ENCODE measurements around the gene KLHL29. TPM values are rescaled to one million over a fixed set of nuclear protein-coding genes. Genes with fewer than 3 reads are reported as not detected.

KLHL29 gene
- polyA plus RNA-seq, 1 of the 3 experiments (the other 2 are of a cell fraction), result 4.6 TPM

- Histone ChIP-seq H3K4me3 (ENCODE audit: low read depth in 2 of 2, low read length in 1 of 2) (no peak overlapping the region), H3K4me1 (ENCODE audit: control insufficient read depth in 1 of 2, insufficient read depth in 2 of 2, low read depth in 1 of 2, low read length in 1 of 2) (peaks cover under 1 to 44% of the 10 kb centered on the region in 2 experiments; a peak in 2 of 4 replicates), H3K27ac (ENCODE audit: low read depth in 2 of 2, low read length in 1 of 2) (no peak overlapping the region), H3F3A (replicated peaks; ENCODE audit: insufficient read depth) (no peaks in the 10 kb centered on the region), H3K27me3 (ENCODE audit: insufficient read depth) (no peaks in the 10 kb centered on the region), H3K79me2 (ENCODE audit: insufficient read depth) (no peaks in the 10 kb centered on the region), H4K20me1 (ENCODE audit: insufficient read depth) (no peaks in the 10 kb centered on the region), H3K9me3 (no peaks in the 10 kb centered on the region), H2AFZ (ENCODE audit: low read depth) (no peak overlapping the region), H3K9ac (no peak overlapping the region), H3K36me3 (replicated peaks in 1 of 2; ENCODE audit: control insufficient read depth in 1 of 2, insufficient read depth in 2 of 2, low read length in 1 of 2) (no peaks in the 10 kb centered on the region), H3K4me2 (no peak overlapping the region), H3K9me2 (no peaks in the 10 kb centered on the region)
- TF ChIP-seq NRF1 (IDR thresholded peaks at IDR 0.05; ENCODE audit: low read depth, low read length), result no peak
- WGBS (ENCODE audit: low lambda C conversion rate), result 86% methylated on average over 12 of the region's 12 CpGs
- ChIA-PET CTCF (interaction anchor here (0.6 to 1.6 kb wide), 4 partner anchors 11 to 37 kb away, joined by 3 to 4 read pairs (median 3); no protein-coding TSS in a partner anchor), POLR2A (no interaction called here)
- no peak for DNase-seq
Measured at GRCh38 chr2:23530206-23530908, 145.4 kb downstream of the KLHL29 start.

DNA sequence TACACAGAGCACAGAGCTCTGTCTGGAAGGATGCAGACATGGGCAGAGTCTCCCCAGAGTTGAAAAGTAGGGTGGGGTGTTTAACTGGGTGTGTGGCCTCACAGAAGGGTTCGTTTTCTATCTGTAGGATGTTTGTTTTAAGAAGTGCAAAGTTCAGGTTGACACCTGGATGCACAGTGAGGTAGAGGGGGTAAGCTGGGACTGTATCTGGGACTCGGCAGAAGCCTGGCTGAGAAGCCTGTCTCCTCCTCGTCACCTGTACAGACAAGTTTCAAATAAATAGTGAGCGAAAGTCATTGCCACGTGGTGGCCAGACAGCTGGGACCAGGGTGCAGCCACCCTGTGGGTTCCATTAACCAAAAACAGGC lies 145.9 kb downstream of the KLHL29 start:
- H3K9me3 ChIP-seq, result no peaks in the 10 kb centered on the region
- CTCF ChIA-PET, result interaction anchor here (0.6 to 1.6 kb wide), 5 partner anchors 9 to 37 kb away, joined by 3 read pairs; no protein-coding TSS in a partner anchor
- H3K9me2 ChIP-seq, result no peaks in the 10 kb centered on the region
- no peak overlapping the region for H3K4me3 ChIP-seq (ENCODE audit: low read depth in 2 of 2, low read length in 1 of 2)
- no peaks in the 10 kb centered on the region for H4K20me1 ChIP-seq (ENCODE audit: insufficient read depth)
- no peak for DNase-seq
- H3K27ac ChIP-seq (ENCODE audit: low read depth in 2 of 2, low read length in 1 of 2), result no peak overlapping the region
- H3K27me3 ChIP-seq (ENCODE audit: insufficient read depth), result no peaks in the 10 kb centered on the region
- H3K9ac ChIP-seq, result no peak overlapping the region
- H2AFZ ChIP-seq (ENCODE audit: low read depth), result no peak overlapping the region
- peaks cover 0 to 48% of the 10 kb centered on the region in 2 experiments; a peak in 1 of 4 replicates for H3K4me1 ChIP-seq (ENCODE audit: control insufficient read depth in 1 of 2, insufficient read depth in 2 of 2, low read depth in 1 of 2, low read length in 1 of 2)
- POLR2A ChIA-PET, result no interaction called here
- no peak overlapping the region for H3K4me2 ChIP-seq
- no peaks in the 10 kb centered on the region for H3F3A ChIP-seq (replicated peaks; ENCODE audit: insufficient read depth)
- H3K36me3 ChIP-seq (replicated peaks in 1 of 2; ENCODE audit: control insufficient read depth in 1 of 2, insufficient read depth in 2 of 2, low read length in 1 of 2), result no peaks in the 10 kb centered on the region
- WGBS (ENCODE audit: low lambda C conversion rate), result 85% methylated on average over 5 of the region's 5 CpGs
- no peaks in the 10 kb centered on the region for H3K79me2 ChIP-seq (ENCODE audit: insufficient read depth)
- TF ChIP-seq GABPA (IDR thresholded peaks at IDR 0.05; ENCODE audit: low read depth) (no peak), JUND (IDR thresholded peaks at IDR 0.05) (no peak), YY1 (IDR thresholded peaks at IDR 0.05; ENCODE audit: low read depth) (no peak), USF1 (IDR thresholded peaks at IDR 0.05; ENCODE audit: borderline replicate concordance, low read depth) (no peak), NRF1 (IDR thresholded peaks at IDR 0.05; ENCODE audit: low read depth, low read length) (no peak)
- TF ChIP-seq, protein P1, sequence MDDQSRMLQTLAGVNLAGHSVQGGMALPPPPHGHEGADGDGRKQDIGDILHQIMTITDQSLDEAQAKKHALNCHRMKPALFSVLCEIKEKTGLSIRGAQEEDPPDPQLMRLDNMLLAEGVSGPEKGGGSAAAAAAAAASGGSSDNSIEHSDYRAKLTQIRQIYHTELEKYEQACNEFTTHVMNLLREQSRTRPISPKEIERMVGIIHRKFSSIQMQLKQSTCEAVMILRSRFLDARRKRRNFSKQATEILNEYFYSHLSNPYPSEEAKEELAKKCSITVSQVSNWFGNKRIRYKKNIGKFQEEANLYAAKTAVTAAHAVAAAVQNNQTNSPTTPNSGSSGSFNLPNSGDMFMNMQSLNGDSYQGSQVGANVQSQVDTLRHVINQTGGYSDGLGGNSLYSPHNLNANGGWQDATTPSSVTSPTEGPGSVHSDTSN (IDR thresholded peaks at IDR 0.05), result no peak

DNA sequence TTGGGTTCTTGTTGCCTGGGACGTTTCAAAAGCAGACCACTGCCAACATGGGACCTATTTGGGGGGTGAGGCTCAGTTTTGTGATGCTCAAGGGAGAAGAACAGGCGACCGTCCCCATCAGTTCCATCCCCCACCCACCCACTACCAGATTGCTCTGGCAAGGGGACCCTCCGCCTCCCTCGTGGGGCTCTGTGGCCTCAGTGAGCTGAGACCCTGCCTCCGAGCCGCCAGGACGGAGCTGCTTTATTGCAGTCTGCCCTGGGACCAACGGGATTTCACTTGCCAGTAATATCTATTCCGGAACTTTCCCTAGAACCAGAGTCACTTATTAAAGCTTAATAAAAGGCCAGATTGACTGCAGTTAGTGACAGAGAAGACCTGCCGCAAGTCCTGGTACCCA lies 146.3 kb downstream of the KLHL29 start:
- no peak for DNase-seq

More for the DNA sequence above, 146.3 kb downstream of the KLHL29 start:
- Histone ChIP-seq H3K27me3 (ENCODE audit: insufficient read depth) (no peaks in the 10 kb centered on the region), H3K27ac (ENCODE audit: low read depth in 2 of 2, low read length in 1 of 2) (no peak overlapping the region), H3K4me1 (ENCODE audit: control insufficient read depth in 1 of 2, insufficient read depth in 2 of 2, low read depth in 1 of 2, low read length in 1 of 2) (peaks cover 0 to 52% of the 10 kb centered on the region in 2 experiments; a peak in 1 of 4 replicates), H3K36me3 (replicated peaks in 1 of 2; ENCODE audit: control insufficient read depth in 1 of 2, insufficient read depth in 2 of 2, low read length in 1 of 2) (no peaks in the 10 kb centered on the region), H3K4me3 (ENCODE audit: low read depth in 2 of 2, low read length in 1 of 2) (no peak overlapping the region), H3K9me2 (no peaks in the 10 kb centered on the region), H3K4me2 (no peak overlapping the region), H3K9ac (no peak overlapping the region), H3K79me2 (ENCODE audit: insufficient read depth) (no peaks in the 10 kb centered on the region), H4K20me1 (ENCODE audit: insufficient read depth) (no peaks in the 10 kb centered on the region), H3K9me3 (no peaks in the 10 kb centered on the region), H2AFZ (ENCODE audit: low read depth) (no peak overlapping the region), H3F3A (replicated peaks; ENCODE audit: insufficient read depth) (no peaks in the 10 kb centered on the region)
- TF ChIP-seq SIN3A (IDR thresholded peaks at IDR 0.05; ENCODE audit: borderline replicate concordance, low read depth, low read length) (no peak), FOSL2 (IDR thresholded peaks at IDR 0.05; ENCODE audit: borderline replicate concordance, low read depth) (no peak), GABPA (IDR thresholded peaks at IDR 0.05; ENCODE audit: low read depth) (no peak), EP300 (IDR thresholded peaks at IDR 0.05; ENCODE audit: borderline replicate concordance in 1 of 2, low read depth in 1 of 2, low read length in 1 of 2) (no peak), RAD21 (IDR thresholded peaks at IDR 0.05; ENCODE audit: low read length) (no peak), MEF2A (IDR thresholded peaks at IDR 0.05; ENCODE audit: borderline replicate concordance, low read depth) (no peak), NFIC (IDR thresholded peaks at IDR 0.05; ENCODE audit: borderline replicate concordance) (no peak), TCF12 (IDR thresholded peaks at IDR 0.05) (no peak), JUND (IDR thresholded peaks at IDR 0.05) (no peak), YY1 (IDR thresholded peaks at IDR 0.05; ENCODE audit: low read depth) (no peak), GATA2 (CRISPR knock-in tag; IDR thresholded peaks at IDR 0.05) (no peak), EZH2phosphoT487 (IDR thresholded peaks at IDR 0.05; ENCODE audit: borderline replicate concordance, low read depth) (no peak), NRF1 (IDR thresholded peaks at IDR 0.05; ENCODE audit: low read depth, low read length) (no peak), RCOR1 (IDR thresholded peaks at IDR 0.05; ENCODE audit: low read length) (no peak), MXI1 (IDR thresholded peaks at IDR 0.05; ENCODE audit: low read depth, low read length) (no peak), ELF1 (IDR thresholded peaks at IDR 0.05) (no peak), RXRA (IDR thresholded peaks at IDR 0.05; ENCODE audit: borderline replicate concordance, low read depth) (no peak)
- TF ChIP-seq, protein P2, sequence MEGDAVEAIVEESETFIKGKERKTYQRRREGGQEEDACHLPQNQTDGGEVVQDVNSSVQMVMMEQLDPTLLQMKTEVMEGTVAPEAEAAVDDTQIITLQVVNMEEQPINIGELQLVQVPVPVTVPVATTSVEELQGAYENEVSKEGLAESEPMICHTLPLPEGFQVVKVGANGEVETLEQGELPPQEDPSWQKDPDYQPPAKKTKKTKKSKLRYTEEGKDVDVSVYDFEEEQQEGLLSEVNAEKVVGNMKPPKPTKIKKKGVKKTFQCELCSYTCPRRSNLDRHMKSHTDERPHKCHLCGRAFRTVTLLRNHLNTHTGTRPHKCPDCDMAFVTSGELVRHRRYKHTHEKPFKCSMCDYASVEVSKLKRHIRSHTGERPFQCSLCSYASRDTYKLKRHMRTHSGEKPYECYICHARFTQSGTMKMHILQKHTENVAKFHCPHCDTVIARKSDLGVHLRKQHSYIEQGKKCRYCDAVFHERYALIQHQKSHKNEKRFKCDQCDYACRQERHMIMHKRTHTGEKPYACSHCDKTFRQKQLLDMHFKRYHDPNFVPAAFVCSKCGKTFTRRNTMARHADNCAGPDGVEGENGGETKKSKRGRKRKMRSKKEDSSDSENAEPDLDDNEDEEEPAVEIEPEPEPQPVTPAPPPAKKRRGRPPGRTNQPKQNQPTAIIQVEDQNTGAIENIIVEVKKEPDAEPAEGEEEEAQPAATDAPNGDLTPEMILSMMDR (IDR thresholded peaks at IDR 0.05), result no peak
- ChIA-PET POLR2A (no interaction called here), CTCF (interaction anchor here (0.8 to 1.6 kb wide), 3 partner anchors 9 to 22 kb away, joined by 3 read pairs; no protein-coding TSS in a partner anchor)
- 85% methylated on average over 11 of the region's 11 CpGs for WGBS (ENCODE audit: low lambda C conversion rate)

Measured in SK-N-SH (cell line).